Endothelial cell of umbilical vein (primary cell): ENCODE data around the gene GLYAT. TPM values are rescaled to one million over a fixed set of nuclear protein-coding genes. Genes with fewer than 3 reads are reported as not detected.

ENCODE experiments used
- BruUV-seq: library from RNA; stranded (reverse); fragments of 400-500 nt; replicated peaks from 2 replicates; lab custom pipeline; 2021; lab: Mats Ljungman, UMichigan
- CTCF ChIA-PET: fragments of 300-600, 350-600 bp; sonication (Branson Sonifier 250); formaldehyde crosslinking; loops from one replicate; lab custom pipeline; 2021; ENCODE audit warnings: antibody characterized with exemption, inconsistent platforms; lab: Charles Lee
- POLR2A ChIA-PET: fragments of 300-600, 350-600 bp; sonication (Branson Sonifier 250); formaldehyde crosslinking; loops from one replicate; lab custom pipeline; 2021; ENCODE audit warnings: antibody characterized with exemption, inconsistent platforms; lab: Charles Lee
- DNase-seq: peaks from one replicate; pipeline ENCODE4 v3.0.0-alpha.2; 2011; ENCODE audit warnings: low read depth, low spot score
- FAIRE-seq: peaks from 2 replicates; lab custom pipeline; 2011; peaks lifted over from hg19 to GRCh38; lab: Jason Lieb, UNC
- H2AFZ ChIP-seq: 2 replicates; pipeline ENCODE4 v1.6.0; 2012; ENCODE audit warnings: low read depth, low read length, control low read depth, inconsistent platforms
- H3K27ac ChIP-seq: 2 replicates; pipeline ENCODE4 v1.5.1; 2011; ENCODE audit warnings: low read depth, mild to moderate bottlenecking, control low read depth, low read length, moderate library complexity; ENCODE audit not compliant: insufficient read depth
- H3K27me3 ChIP-seq, 2 experiments: 2 replicates each; pipeline versions ENCODE4 v1.6.0 to v1.6.1; 2011; ENCODE audit warnings: low read length in 2 of 2, mixed read lengths in 1 of 2; ENCODE audit not compliant: control insufficient read depth in 2 of 2, insufficient read depth in 2 of 2
- H3K36me3 ChIP-seq, 2 experiments: 2 replicates in 1 of 2; 3 replicates in 1 of 2; pipeline ENCODE4 v1.5.1; 2011; ENCODE audit warnings: low read length in 2 of 2, mild to moderate bottlenecking in 1 of 2, moderate library complexity in 1 of 2; ENCODE audit not compliant: control insufficient read depth in 2 of 2, insufficient read depth in 2 of 2; ENCODE audit errors: extremely low read depth in 1 of 2
- H3K4me1 ChIP-seq: 3 replicates; pipeline ENCODE4 v1.5.1; 2011; ENCODE audit warnings: mild to moderate bottlenecking, low read length; ENCODE audit not compliant: control insufficient read depth, insufficient read depth; ENCODE audit errors: extremely low read depth
- H3K4me2 ChIP-seq: 2 replicates; pipeline ENCODE4 v1.6.1; 2011; ENCODE audit warnings: low read length, control low read depth, mixed read lengths; ENCODE audit not compliant: insufficient read depth
- H3K4me3 ChIP-seq, 3 experiments: fragments of 200-600 bp in 1 of 3; sonication (generic), shearing (Covaris generic) in 1 of 3; replicated peaks in 1 of 3; 2 replicates each; pipeline ENCODE4 v1.5.1; 2011 to 2016; ENCODE audit warnings: control low read depth in 3 of 3, low read length in 3 of 3, mild to moderate bottlenecking in 2 of 3, inconsistent platforms in 1 of 3, low read depth in 1 of 3, moderate library complexity in 1 of 3; ENCODE audit not compliant: insufficient read depth in 1 of 3
- H3K79me2 ChIP-seq: 2 replicates; pipeline ENCODE4 v1.6.0; 2012; ENCODE audit warnings: low read length, inconsistent platforms; ENCODE audit not compliant: control insufficient read depth, insufficient read depth
- H3K9ac ChIP-seq: replicated peaks from 2 replicates; pipeline ENCODE3; 2011; ENCODE audit warnings: low read length, control low read depth; ENCODE audit not compliant: insufficient read depth; ENCODE audit errors: extremely low read depth
- H3K9me1 ChIP-seq: replicated peaks from 3 replicates; pipeline ENCODE4 v1.6.0; 2011; ENCODE audit warnings: mild to moderate bottlenecking, low read length; ENCODE audit not compliant: control insufficient read depth, insufficient read depth; ENCODE audit errors: extremely low read depth
- H3K9me3 ChIP-seq: replicated peaks from 2 replicates; pipeline ENCODE4 v1.5.1; 2012; ENCODE audit warnings: low read length, inconsistent platforms; ENCODE audit not compliant: control insufficient read depth, insufficient read depth
- H4K20me1 ChIP-seq: replicated peaks from 2 replicates; pipeline ENCODE3; 2011; ENCODE audit warnings: mild to moderate bottlenecking, low read length; ENCODE audit not compliant: control insufficient read depth, insufficient read depth; ENCODE audit errors: extremely low read depth
- CTCF ChIP-seq, 2 donors: IDR thresholded peaks; 1 replicate in 1 of 2; 2 replicates in 1 of 2; pipeline ENCODE4 v1.5.1; 2011; ENCODE audit warnings: low read length in 2 of 2, mild to moderate bottlenecking in 2 of 2, moderate library complexity in 2 of 2, control low read depth in 1 of 2, inconsistent platforms in 1 of 2, low read depth in 1 of 2; ENCODE audit not compliant: insufficient read depth in 1 of 2; ENCODE audit errors: extremely low read depth in 1 of 2
- EZH2 ChIP-seq: IDR thresholded peaks from 2 replicates; pipeline ENCODE4 v1.6.1; 2012; ENCODE audit warnings: borderline replicate concordance, low read depth, mild to moderate bottlenecking, moderate library complexity, low read length, inconsistent platforms; ENCODE audit not compliant: severe bottlenecking
- FOS ChIP-seq: IDR thresholded peaks from 2 replicates; pipeline ENCODE4 v1.6.1; 2011; ENCODE audit warnings: mild to moderate bottlenecking, low read length, moderate library complexity, borderline replicate concordance; ENCODE audit not compliant: insufficient read depth
- GATA2 ChIP-seq: IDR thresholded peaks from 2 replicates; pipeline ENCODE4 v1.7.0; 2011; ENCODE audit warnings: low read depth, mild to moderate bottlenecking, moderate library complexity, mixed read lengths, low read length; ENCODE audit not compliant: insufficient read length, insufficient read depth
- JUN ChIP-seq: IDR thresholded peaks from 2 replicates; pipeline ENCODE4 v1.6.1; 2011; ENCODE audit warnings: borderline replicate concordance, low read depth; ENCODE audit not compliant: insufficient read length, insufficient read depth
- MYC ChIP-seq: IDR thresholded peaks from one replicate; pipeline ENCODE4 v1.6.1; 2011; ENCODE audit warnings: mild to moderate bottlenecking, low read depth, low read length
- POLR2A ChIP-seq: IDR thresholded peaks from 2 replicates; pipeline ENCODE4 v1.6.1; 2012; ENCODE audit warnings: low read depth, mild to moderate bottlenecking, control low read depth, low read length
- dilution Hi-C: fragments of 300-500 bp; cut with MboI; formaldehyde crosslinking; loops from one replicate; pipeline ENCODE4 v1.15.0; 2019; ENCODE audit warnings: low sequenced_read_pairs; ENCODE audit not compliant: extremely low pct_ligation_motif_present
- intact Hi-C: fragments of 100-400 bp; cut with micrococcal nuclease; formaldehyde crosslinking; loops from one replicate; pipeline ENCODE4 v1.10.0; 2022
- polyA plus RNA-seq, 4 experiments: library from polyadenylated mRNA; depleted of rRNA in 3 of 4; stranded (reverse) in 3 of 4; unstranded in 1 of 4; fragments of >200 nt; gene quantifications; 2 replicates each; pipeline versions ENCODE4 v1.2.1 to v1.2.3, GENCODE V29; 2011 to 2012; ENCODE audit warnings: missing spikeins in 1 of 4
- total RNA-seq: library from RNA; stranded (reverse); gene quantifications from 2 replicates; pipeline ENCODE4 v1.2.3, GENCODE V29; 2021
- TF ChIP-seq, protein P1 (sequence below): IDR thresholded peaks from 2 replicates; pipeline ENCODE4 v1.6.1; 2011; ENCODE audit not compliant: insufficient read depth, insufficient read length

The GLYAT gene
- total and polyA plus RNA-seq, 2 donors (not counting 3 experiments of a cell fraction or from before 2014, with no cell fraction given) = not detected

- no peaks in the 10 kb centered on the region for H3K4me1 ChIP-seq
- intact Hi-C loops = no loop called here
- DNase-seq (no peak), FAIRE-seq (no peak)
- no peaks in the 10 kb centered on the region for H3K9me1 ChIP-seq
- no TSS peak for BruUV-seq
- H3K4me2 ChIP-seq = no peak overlapping the region
- POLR2A ChIA-PET = no interaction called here
- H3K4me3 ChIP-seq = no peak overlapping the region
- no peak overlapping the region for H3K27ac ChIP-seq
- CTCF ChIA-PET = no interaction called here
- no peak overlapping the region for H3K9ac ChIP-seq
- H3K36me3 ChIP-seq = no peaks in the 10 kb centered on the region
- no peaks in the 10 kb centered on the region for H3K9me3 ChIP-seq
- H3K27me3 ChIP-seq = no peaks in the 10 kb centered on the region
- dilution Hi-C loops = no loop called here
- no peaks in the 10 kb centered on the region for H4K20me1 ChIP-seq
- no peak overlapping the region for H2AFZ ChIP-seq
- H3K79me2 ChIP-seq = no peaks in the 10 kb centered on the region
- TF ChIP-seq FOS = no peak
- TF ChIP-seq CTCF (IDR thresholded peaks at IDR 0.05; ENCODE audit: extremely low read depth in 1 of 2, insufficient read depth in 1 of 2, low read depth in 1 of 2, low read length in 2 of 2) = no peak
- no peak for TF ChIP-seq MYC
- no peak for TF ChIP-seq POLR2A
- no peak for TF ChIP-seq JUN
- TF ChIP-seq GATA2 = no peak
- TF ChIP-seq EZH2 = no peak
- TF ChIP-seq, protein P1, sequence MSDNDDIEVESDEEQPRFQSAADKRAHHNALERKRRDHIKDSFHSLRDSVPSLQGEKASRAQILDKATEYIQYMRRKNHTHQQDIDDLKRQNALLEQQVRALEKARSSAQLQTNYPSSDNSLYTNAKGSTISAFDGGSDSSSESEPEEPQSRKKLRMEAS = no peak
These were observed 13.4 kb upstream of the GLYAT start for GRCh38 chr11:58744988-58745704.
